HG03097 (cell line): ENCODE results near the gene EFCAB6.

Source experiments
- ATAC-seq: cut with Tn5 transposase; IDR thresholded peaks from one replicate; pipeline ENCODE4 v1.9.1; 2021; ENCODE audit not compliant: unreplicated experiment, low FRiP score

Gene EFCAB6

DNA sequence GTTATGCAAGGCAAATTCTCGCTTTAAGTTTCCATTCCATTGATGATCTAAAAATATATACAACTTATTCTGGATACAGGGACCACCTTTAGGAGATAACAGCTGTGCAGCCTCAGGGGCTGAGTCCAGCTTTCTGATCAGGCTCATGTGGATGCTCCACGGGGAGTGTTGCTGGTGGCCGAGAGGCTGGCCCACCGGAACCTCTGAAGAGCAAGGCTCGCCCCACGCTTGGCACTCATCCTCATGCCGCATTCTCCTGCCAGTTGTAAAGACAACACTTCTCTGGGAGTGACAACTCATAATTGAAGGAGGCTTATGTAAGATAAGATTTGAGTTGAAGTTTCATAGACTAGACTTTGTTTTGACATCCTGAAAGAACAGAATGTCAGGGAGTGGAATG lies 276.8 kb downstream of the EFCAB6 start:
- no peak for ATAC-seq

DNA sequence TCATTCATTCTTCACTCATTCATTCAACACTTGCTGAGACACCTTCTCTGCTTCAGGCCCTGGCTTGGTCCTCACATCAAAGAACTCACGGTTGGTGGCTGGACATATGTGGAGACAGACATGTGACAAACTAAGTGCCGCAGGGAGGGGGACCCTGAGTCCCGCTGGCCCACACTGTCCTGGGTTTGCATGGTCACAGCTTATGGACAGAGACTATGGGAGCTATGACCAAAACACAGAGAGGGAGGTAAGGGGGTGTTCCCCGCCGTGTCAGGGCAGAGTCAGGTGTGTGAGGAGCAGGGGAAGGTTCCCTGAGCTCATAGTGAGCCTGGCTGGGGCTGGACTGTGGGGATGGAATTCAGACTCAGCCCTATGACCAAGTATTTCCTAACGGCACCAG lies 277.2 kb downstream of the EFCAB6 start:
- ATAC-seq, result no peak

DNA sequence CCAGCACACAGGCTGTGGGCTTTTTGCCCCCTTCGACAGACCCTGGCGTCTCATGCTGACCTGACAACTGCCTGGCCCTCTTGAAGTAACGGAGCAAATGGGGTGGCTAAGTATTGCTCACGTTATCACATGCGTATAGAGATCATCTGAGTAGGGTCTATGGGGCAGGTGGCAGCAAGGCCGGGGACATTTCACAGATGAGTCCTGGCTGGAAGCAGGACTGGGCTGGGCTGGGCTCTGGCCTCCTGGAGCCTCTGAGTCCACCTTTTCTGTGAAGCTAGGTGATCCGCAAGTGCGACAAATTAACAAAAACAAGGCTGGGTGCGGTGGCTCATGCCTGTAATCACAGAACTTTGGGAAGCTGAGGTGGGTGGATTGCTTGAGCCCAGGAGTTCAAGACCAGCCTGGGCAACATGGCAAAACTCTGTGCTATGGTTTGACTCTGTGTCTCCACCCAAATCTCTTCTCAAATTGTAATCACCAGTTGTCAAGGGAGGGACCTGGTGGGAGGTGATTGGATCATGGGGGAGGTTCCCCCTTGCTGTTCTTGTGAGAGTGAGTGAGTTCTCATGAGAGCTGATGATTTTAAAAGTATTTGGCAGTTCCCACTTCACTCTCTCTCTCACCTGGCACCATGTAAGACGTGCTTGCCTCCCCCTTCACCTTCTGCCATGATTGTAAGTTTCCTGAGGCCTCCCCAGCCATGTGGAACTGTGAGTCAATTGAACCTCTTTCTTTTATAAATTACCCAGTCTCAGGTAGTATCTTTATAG lies 278.3 kb downstream of the EFCAB6 start:
- ATAC-seq, result no peak

- ATAC-seq, result no peak
Measured at GRCh38 chr22:43533156-43533530, 279.0 kb downstream of the EFCAB6 start.

DNA sequence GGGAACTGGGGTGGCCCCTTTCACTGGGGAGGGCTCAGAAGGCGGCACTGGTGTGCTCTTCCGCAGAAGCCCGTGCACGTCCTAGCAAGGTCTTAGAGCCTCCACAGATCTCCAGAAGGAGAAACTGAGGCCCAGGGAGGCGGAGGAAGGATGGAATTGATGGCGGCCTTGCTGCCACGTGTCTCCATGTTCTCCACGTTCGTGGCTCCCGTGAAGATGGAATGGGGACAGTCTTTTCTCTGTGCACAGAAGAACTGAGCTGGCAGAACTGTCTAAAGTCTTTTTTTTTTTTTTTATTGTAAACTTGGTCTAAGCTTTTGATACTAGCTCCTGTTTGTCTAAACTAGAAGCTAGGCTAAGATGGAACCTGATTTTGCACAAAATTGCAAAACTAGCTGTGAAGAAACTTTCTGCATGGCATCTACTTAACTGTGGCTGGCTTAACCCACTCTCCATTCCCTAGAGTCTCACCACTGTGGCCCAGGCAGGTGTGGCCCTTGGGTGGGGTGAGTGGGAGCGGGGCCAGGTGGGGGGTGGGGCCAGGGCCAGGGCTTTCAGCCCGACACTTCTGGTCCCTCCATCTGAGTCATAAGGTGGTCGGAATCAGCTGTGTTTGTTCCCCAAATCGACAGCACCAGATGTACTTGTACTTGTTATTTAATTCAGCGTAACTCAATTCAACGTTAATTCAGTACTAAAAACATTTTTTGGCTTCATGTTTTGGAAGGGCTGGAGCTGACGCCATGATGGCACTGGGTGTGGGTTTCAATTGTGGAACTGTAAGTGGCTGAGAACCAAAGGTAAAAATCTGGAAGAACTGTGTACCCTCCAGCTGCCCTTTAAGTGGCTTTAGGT lies 279.6 kb downstream of the EFCAB6 start:
- ATAC-seq, result no peak

DNA sequence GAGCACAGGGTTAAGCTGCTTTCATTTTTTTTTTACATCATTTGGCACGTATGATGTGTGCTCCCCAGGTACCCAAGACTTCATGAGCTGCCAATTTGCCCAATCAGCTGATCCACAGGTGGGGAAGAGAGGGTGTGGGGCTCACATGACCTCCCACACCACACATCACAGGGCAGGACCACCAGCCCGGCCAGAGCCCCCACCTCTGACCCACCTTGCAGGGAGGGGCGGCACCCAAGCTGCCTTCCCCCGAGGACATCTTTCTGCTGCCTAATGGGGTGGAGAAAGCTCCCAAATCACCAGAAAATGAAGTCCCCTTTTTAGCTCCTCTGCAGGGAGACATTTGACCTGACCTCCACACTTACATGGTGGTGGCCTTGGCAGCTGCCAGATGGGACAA lies 280.5 kb downstream of the EFCAB6 start:
- no peak for ATAC-seq

DNA sequence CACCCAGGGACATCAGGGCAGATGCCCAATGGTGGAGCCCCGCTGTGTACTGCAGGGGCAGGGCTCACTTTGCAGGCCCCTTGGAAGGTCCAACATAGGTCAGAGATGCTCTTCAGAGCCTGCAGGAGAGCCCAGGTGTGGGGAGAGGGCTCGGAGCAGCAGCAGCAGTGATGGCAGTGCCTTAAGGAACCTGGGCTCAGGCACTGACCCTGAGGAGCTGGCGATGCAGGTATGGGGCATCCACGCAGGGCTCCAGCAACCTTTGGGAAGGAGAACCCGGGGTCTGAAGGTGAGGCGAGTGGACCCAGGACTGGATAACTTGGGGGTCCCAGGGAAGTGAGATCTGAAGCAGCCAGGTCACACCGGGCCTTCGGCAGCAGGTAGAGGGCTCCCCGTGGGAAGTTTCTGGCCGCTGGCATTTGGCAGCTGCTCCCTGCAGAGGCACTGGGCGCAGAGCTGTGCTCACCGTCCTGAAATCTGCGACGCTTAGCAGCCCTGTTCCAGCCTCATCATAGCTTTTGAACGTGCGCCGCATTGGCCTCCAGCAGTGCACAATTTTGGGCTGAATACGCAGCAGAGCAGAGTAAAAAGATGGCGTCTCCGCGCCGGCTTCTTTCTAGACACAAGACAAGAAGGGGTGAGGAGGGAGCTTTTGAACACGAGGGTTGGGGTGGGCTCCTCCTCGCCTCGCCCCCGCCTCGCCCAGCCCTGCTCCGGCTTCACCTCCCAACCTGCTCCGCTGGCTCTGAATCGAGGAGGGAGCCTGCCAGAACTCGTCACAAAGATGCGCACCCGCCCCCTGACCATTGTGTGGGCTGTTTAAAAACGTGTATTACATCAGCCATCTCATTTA lies 281.5 kb downstream of the EFCAB6 start:
- no peak for ATAC-seq

GRCh38 chr22:43529934-43530333 lies 282.2 kb downstream of the EFCAB6 start:
- no peak for ATAC-seq

DNA sequence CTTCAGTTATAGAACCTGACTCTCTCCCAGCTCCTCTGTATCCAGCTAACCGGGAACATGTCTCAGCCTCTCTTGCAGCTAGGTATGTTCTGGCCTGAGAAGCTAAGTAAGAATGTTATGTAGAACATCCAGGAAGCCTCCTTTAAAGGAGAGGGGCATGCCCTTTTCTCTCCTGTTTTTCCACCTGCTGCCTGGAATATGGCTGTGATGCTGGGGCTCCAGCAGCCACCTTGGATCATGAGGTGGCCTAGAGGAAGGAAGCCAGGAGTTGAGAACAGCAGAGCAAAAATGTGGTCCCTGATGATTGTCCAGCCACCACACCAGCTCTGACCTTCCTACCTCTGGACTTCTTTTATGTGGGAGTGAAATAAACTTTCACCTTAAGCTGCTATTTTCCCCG lies 282.6 kb downstream of the EFCAB6 start:
- no peak for ATAC-seq

GRCh38 chr22:43528601-43529360 lies 283.3 kb downstream of the EFCAB6 start:
- ATAC-seq, result no peak

- ATAC-seq, result no peak
Measured at GRCh38 chr22:43526946-43527345, 285.2 kb downstream of the EFCAB6 start.

DNA sequence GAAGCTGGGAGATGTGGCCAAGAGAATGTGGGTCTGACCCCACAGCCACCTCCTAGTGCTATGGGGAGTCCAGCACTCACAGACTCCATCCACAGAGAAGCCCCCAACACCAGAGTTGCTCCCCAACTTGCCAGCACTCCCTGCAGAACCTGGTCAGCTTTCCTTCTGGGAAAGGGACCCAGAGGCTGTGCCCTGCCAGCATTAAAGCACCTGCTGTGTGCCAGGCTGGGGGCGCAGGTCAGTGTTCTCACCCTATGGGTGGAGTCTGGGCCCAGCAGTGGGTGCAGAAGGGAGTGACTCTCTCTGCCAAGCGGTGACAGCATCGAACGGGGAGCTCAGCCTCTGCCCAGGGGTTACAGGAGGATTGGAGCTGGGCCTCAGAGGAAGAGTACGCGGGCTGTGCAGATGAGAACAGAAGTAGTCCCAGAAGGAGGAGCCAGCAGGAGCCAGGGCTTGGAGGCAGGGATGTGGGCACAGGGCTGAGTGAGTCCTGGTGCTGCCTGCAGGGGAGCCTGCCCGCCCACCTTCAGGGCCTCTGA lies 285.9 kb downstream of the EFCAB6 start:
- no peak for ATAC-seq

GRCh38 chr22:43521716-43522115 lies 290.4 kb downstream of the EFCAB6 start:
- ATAC-seq, result no peak

- ATAC-seq, result no peak
Measured at GRCh38 chr22:43520632-43521039, 291.5 kb downstream of the EFCAB6 start.

GRCh38 chr22:43516996-43517635 lies 295.0 kb downstream of the EFCAB6 start:
- no peak for ATAC-seq

- no peak for ATAC-seq
Measured at GRCh38 chr22:43516386-43516785, 295.7 kb downstream of the EFCAB6 start.

GRCh38 chr22:43515902-43516301 lies 296.2 kb downstream of the EFCAB6 start:
- no peak for ATAC-seq

DNA sequence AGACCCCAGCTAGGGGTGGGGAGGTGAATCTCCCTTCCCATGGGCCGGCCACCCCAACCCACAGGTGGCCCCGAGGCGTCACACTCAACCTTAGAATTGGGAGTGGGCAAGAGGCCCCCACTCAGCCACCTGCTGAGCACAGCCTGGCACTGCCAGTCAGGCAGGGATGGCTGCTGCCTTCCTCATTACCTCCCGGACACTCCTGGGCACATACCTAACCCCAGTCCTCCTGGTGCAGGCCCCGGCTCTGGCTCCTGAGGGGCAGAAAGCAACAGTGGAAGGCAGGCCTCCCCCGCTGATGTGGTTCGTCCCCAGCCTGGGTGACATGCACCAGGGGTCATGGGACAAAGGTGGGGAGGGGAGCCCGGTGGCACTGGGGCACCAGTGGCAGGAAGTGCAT lies 296.7 kb downstream of the EFCAB6 start:
- no peak for ATAC-seq

GRCh38 chr22:43514476-43515157 lies 297.5 kb downstream of the EFCAB6 start:
- ATAC-seq, result no peak
